ENCODE data around the gene APOBEC3B. TPM values are rescaled to one million over a fixed set of nuclear protein-coding genes. Genes with fewer than 3 reads are reported as not detected.
A peak's percentile ranks its signal among the peaks of the same experiment; 100 is the strongest.
"Not testable (repeated sequence)": the region's sequence is repeated elsewhere in the genome, so short reads cannot be mapped to it uniquely, and the experiment has no call there.

The APOBEC3B gene
- total and polyA plus RNA-seq, 2 donors from 2014 or later, result 1.0 to 2.7 TPM

DNA sequence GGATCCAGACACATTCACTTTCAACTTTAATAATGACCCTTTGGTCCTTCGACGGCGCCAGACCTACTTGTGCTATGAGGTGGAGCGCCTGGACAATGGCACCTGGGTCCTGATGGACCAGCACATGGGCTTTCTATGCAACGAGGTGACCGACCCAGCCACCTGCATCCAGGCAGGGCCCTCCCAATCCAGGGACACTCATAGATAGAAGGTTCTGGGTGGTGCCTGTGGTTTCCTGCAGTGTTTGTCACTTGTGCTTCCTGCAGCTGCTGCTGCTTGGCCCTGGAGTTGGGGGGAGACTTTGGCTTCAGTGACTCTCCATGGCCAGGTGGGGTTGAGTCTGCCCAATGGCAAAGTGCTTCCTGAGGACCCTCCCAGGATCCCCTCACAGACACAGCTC, 7.3 kb downstream of the APOBEC3B start:
- H3K36me3 ChIP-seq (ENCODE audit: control insufficient read depth in 2 of 3, insufficient read depth in 3 of 3, low read length in 3 of 3), result no peaks in the 10 kb centered on the region
- no peaks in the 10 kb centered on the region for H3K9me3 ChIP-seq (ENCODE audit: control insufficient read depth in 2 of 3, insufficient read depth in 1 of 3, low read length in 3 of 3)
- no peak for FAIRE-seq
- H3K4me1 ChIP-seq (ENCODE audit: control insufficient read depth in 2 of 3, insufficient read depth in 2 of 3, low read depth in 1 of 3, low read length in 3 of 3), result no peaks in the 10 kb centered on the region
- peak in 1 of 5 donors; percentile 58 for DNase-seq
- intact Hi-C loops (cut with DNase I), result no loop called here
- no peaks in the 10 kb centered on the region for H3K27me3 ChIP-seq (ENCODE audit: control insufficient read depth, insufficient read depth, low read length)
- TF ChIP-seq, protein P1, sequence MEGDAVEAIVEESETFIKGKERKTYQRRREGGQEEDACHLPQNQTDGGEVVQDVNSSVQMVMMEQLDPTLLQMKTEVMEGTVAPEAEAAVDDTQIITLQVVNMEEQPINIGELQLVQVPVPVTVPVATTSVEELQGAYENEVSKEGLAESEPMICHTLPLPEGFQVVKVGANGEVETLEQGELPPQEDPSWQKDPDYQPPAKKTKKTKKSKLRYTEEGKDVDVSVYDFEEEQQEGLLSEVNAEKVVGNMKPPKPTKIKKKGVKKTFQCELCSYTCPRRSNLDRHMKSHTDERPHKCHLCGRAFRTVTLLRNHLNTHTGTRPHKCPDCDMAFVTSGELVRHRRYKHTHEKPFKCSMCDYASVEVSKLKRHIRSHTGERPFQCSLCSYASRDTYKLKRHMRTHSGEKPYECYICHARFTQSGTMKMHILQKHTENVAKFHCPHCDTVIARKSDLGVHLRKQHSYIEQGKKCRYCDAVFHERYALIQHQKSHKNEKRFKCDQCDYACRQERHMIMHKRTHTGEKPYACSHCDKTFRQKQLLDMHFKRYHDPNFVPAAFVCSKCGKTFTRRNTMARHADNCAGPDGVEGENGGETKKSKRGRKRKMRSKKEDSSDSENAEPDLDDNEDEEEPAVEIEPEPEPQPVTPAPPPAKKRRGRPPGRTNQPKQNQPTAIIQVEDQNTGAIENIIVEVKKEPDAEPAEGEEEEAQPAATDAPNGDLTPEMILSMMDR (IDR thresholded peaks at IDR 0.05; ENCODE audit: borderline replicate concordance, extremely low read depth, insufficient read depth), result no peak
- H3K27ac ChIP-seq (ENCODE audit: low read depth in 2 of 2, low read length in 2 of 2), result no peak overlapping the region
- H3K9ac ChIP-seq (ENCODE audit: low read length in 3 of 3), result no peak overlapping the region
- H3K4me3 ChIP-seq (ENCODE audit: low read length in 3 of 3), result no peak overlapping the region

DNA sequence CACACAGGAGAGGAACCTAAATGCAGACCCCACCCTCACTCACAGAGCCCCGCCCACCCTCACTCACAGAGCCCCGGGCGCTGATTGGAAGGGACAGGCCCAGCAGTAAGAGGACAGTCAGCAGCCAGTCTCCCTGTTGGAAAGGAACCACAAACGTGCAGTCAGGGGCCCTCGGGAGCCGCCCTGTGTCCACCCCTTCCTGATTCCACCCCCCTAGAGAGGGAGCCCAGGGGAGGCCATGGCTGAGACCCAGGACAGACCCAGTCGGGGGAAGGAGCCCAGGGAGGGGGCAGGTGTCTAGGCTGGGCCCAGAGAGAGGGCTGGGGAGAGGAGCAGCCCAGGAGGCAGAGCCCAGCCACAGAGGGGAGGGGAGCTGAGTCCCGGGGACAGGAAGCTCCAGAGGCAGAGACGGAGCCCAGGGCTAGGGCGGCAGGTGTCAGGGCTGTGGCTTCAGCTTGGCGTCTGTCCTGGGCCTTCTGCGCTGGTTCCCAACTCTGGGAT, 10.8 kb downstream of the APOBEC3B start:
- DNase-seq, result peak in 3 of 5 donors; percentile 51 to 72 (median 65)
- H3K27ac ChIP-seq (ENCODE audit: low read depth in 2 of 2, low read length in 2 of 2); H3K9me3 ChIP-seq (ENCODE audit: control insufficient read depth in 2 of 3, insufficient read depth in 1 of 3, low read length in 3 of 3); H3K27me3 ChIP-seq (ENCODE audit: control insufficient read depth, insufficient read depth, low read length); H3K9ac ChIP-seq (ENCODE audit: low read length in 3 of 3); intact Hi-C loops (cut with DNase I); H3K4me1 ChIP-seq (ENCODE audit: control insufficient read depth in 2 of 3, insufficient read depth in 2 of 3, low read depth in 1 of 3, low read length in 3 of 3); H3K4me3 ChIP-seq (ENCODE audit: low read length in 3 of 3); H3K36me3 ChIP-seq (ENCODE audit: control insufficient read depth in 2 of 3, insufficient read depth in 3 of 3, low read length in 3 of 3); FAIRE-seq: not testable (repeated sequence)

DNA sequence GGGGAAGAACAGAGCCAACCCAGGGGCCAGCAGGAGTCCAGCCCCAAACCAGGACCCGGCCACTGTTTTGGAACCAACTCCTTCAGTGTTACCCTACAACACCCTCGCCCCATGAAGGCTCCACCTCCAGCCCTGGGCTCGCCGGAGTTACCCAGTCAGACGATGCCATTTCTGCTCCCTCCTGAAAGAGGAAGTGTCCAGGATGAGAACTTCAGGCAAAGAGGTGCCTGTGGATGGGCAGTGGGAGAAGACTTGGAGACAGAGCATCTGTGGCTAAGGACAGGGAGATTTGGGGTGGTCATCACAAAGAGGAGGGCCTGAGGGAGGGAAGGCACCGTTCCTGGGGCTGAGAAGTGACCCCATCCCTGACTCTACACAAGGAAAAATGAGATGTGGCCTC, 14.0 kb downstream of the APOBEC3B start:
- DNase-seq (peak in 1 of 5 donors; percentile 41), FAIRE-seq (no peak)
- no peak overlapping the region for H3K9ac ChIP-seq (ENCODE audit: low read length in 3 of 3)
- no peak overlapping the region for H3K27ac ChIP-seq (ENCODE audit: low read depth in 2 of 2, low read length in 2 of 2)
- no peaks in the 10 kb centered on the region for H3K9me3 ChIP-seq (ENCODE audit: control insufficient read depth in 2 of 3, insufficient read depth in 1 of 3, low read length in 3 of 3)
- TF ChIP-seq, protein P1 (IDR thresholded peaks at IDR 0.05; ENCODE audit: borderline replicate concordance, extremely low read depth, insufficient read depth), result no peak
- no peaks in the 10 kb centered on the region for H3K36me3 ChIP-seq (ENCODE audit: control insufficient read depth in 2 of 3, insufficient read depth in 3 of 3, low read length in 3 of 3)
- no peaks in the 10 kb centered on the region for H3K4me1 ChIP-seq (ENCODE audit: control insufficient read depth in 2 of 3, insufficient read depth in 2 of 3, low read depth in 1 of 3, low read length in 3 of 3)
- intact Hi-C loops (cut with DNase I), result no loop called here
- no peak overlapping the region for H3K4me3 ChIP-seq (ENCODE audit: low read length in 3 of 3)
- H3K27me3 ChIP-seq (ENCODE audit: control insufficient read depth, insufficient read depth, low read length), result no peaks in the 10 kb centered on the region

- intact Hi-C loops (cut with DNase I), result no loop called here
- no peak for FAIRE-seq
Observed at GRCh38 chr22:38997518-38997917, 15.4 kb downstream of the APOBEC3B start.

More at GRCh38 chr22:38997518-38997917, 15.4 kb downstream of the APOBEC3B start:
- Histone ChIP-seq H3K4me1 (ENCODE audit: control insufficient read depth in 2 of 3, insufficient read depth in 2 of 3, low read depth in 1 of 3, low read length in 3 of 3) (no peaks in the 10 kb centered on the region), H3K36me3 (ENCODE audit: control insufficient read depth in 2 of 3, insufficient read depth in 3 of 3, low read length in 3 of 3) (no peaks in the 10 kb centered on the region), H3K9ac (ENCODE audit: low read length in 3 of 3) (no peak overlapping the region), H3K27me3 (ENCODE audit: control insufficient read depth, insufficient read depth, low read length) (no peaks in the 10 kb centered on the region), H3K27ac (ENCODE audit: low read depth in 2 of 2, low read length in 2 of 2) (no peak overlapping the region), H3K4me3 (ENCODE audit: low read length in 3 of 3) (no peak overlapping the region), H3K9me3 (ENCODE audit: control insufficient read depth in 2 of 3, insufficient read depth in 1 of 3, low read length in 3 of 3) (no peaks in the 10 kb centered on the region)
- DNase-seq, result no peak
- TF ChIP-seq, protein P1 (IDR thresholded peaks at IDR 0.05; ENCODE audit: borderline replicate concordance, extremely low read depth, insufficient read depth), result no peak
